Body of pancreas (tissue), 4 donors: ENCODE measurements around the gene RAMP1.

Experiments
- POLR2A ChIP-seq, 3 donors: fragments of 450-650 bp; IDR thresholded peaks; one replicate each; pipeline ENCODE4 v1.6.1; 2016; ENCODE audit warnings: antibody characterized with exemption in 3 of 3, mild to moderate bottlenecking in 2 of 3
- TF ChIP-seq, protein P1 (sequence below), 7 experiments: fragments of 450-650 bp in 4 of 7; fragments of 200-600 bp in 3 of 7; sonication (generic) in 3 of 7; IDR thresholded peaks; one replicate each; pipeline ENCODE4 v1.5.1; 2016 to 2019; ENCODE audit warnings: antibody characterized with exemption in 7 of 7

- TF ChIP-seq, protein P1, sequence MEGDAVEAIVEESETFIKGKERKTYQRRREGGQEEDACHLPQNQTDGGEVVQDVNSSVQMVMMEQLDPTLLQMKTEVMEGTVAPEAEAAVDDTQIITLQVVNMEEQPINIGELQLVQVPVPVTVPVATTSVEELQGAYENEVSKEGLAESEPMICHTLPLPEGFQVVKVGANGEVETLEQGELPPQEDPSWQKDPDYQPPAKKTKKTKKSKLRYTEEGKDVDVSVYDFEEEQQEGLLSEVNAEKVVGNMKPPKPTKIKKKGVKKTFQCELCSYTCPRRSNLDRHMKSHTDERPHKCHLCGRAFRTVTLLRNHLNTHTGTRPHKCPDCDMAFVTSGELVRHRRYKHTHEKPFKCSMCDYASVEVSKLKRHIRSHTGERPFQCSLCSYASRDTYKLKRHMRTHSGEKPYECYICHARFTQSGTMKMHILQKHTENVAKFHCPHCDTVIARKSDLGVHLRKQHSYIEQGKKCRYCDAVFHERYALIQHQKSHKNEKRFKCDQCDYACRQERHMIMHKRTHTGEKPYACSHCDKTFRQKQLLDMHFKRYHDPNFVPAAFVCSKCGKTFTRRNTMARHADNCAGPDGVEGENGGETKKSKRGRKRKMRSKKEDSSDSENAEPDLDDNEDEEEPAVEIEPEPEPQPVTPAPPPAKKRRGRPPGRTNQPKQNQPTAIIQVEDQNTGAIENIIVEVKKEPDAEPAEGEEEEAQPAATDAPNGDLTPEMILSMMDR (IDR thresholded peaks at IDR 0.05), result no peak
- TF ChIP-seq POLR2A (IDR thresholded peaks at IDR 0.05), result no peak
These were observed 19.6 kb downstream of the RAMP1 start for GRCh38 chr2:237879058-237879430.
